ENCODE measurements around the gene FURIN.

GRCh38 chr15:90869601-90870353, 1.4 kb downstream of the FURIN start:
- TF ChIP-seq CTCF (IDR thresholded peaks at IDR 0.05 in 4 of 5, conservative IDR thresholded peaks at IDR 0.05 in 1 of 5): no peak
- peak; percentile 16 to 39 for TF ChIP-seq POLR2A (IDR thresholded peaks at IDR 0.05)

Data from gastrocnemius medialis (tissue), 4 donors.